GM12873 (cell line): Measurements from ENCODE around the gene FSTL5.

Experiments
- CTCF ChIP-seq: IDR thresholded peaks from 2 replicates; pipeline ENCODE4 v1.5.1; 2012; ENCODE audit warnings: low read depth, mild to moderate bottlenecking, moderate library complexity, low read length, control low read depth; ENCODE audit not compliant: insufficient read depth; ENCODE audit errors: missing control alignments

FSTL5 gene

GRCh38 chr4:162154862-162155540, 8.8 kb downstream of the FSTL5 start:
- TF ChIP-seq CTCF, result no peak

- no peak for TF ChIP-seq CTCF
These were observed 11.9 kb downstream of the FSTL5 start for GRCh38 chr4:162151850-162152249.

GRCh38 chr4:162151386-162151785, 12.4 kb downstream of the FSTL5 start:
- no peak for TF ChIP-seq CTCF

GRCh38 chr4:162149644-162150043, 14.2 kb downstream of the FSTL5 start:
- TF ChIP-seq CTCF, result no peak

GRCh38 chr4:162140051-162140683, 23.6 kb downstream of the FSTL5 start:
- no peak for TF ChIP-seq CTCF

- no peak for TF ChIP-seq CTCF
These were observed 24.4 kb downstream of the FSTL5 start for GRCh38 chr4:162139412-162139811.

- TF ChIP-seq CTCF, result no peak
These were observed 32.5 kb downstream of the FSTL5 start for GRCh38 chr4:162131256-162131655.
